ENCODE measurements around the gene CDC42BPB. TPM values are rescaled to one million over a fixed set of nuclear protein-coding genes. Genes with fewer than 3 reads are reported as not detected.

The CDC42BPB gene
- total and polyA plus RNA-seq, 2 of the 4 experiments (the other 2 are of a cell fraction): 49.1 to 81.4 TPM

GRCh38 chr14:102964152-102964730 lies 93.1 kb downstream of the CDC42BPB start:
- H2BK20ac ChIP-seq (ENCODE audit: low read depth, low read length): no peak overlapping the region
- no peak for ATAC-seq (ENCODE audit: low read depth)
- no peak overlapping the region for H3K9ac ChIP-seq (ENCODE audit: low read depth, low read length)
- no peak for DNase-seq
- H2BK120ac ChIP-seq (ENCODE audit: low read depth, low read length): no peak overlapping the region
- no peak overlapping the region for H4K5ac ChIP-seq (ENCODE audit: low read depth, low read length)
- no peak overlapping the region for H2AK9ac ChIP-seq (replicated peaks; ENCODE audit: low read depth, low read length, poor library complexity)
- no peaks in the 10 kb centered on the region; the same call in 1 of the 2 replicates for H4K20me1 ChIP-seq (ENCODE audit: insufficient read depth, low read length)
- no peak overlapping the region for H3K23ac ChIP-seq (ENCODE audit: low read depth, low read length)
- H2BK15ac ChIP-seq (ENCODE audit: low read depth, low read length): no peak overlapping the region
- no peak overlapping the region for H4K91ac ChIP-seq (ENCODE audit: insufficient read depth, low read depth, low read length)
- no peak overlapping the region for H2AFZ ChIP-seq (replicated peaks; ENCODE audit: low read length, poor library complexity)
- no TSS peak for BruUV-seq (replicated peaks)
- peaks cover 0 to 10% of the 10 kb centered on the region in 2 experiments; a peak in 1 of 4 replicates for H3K79me1 ChIP-seq (ENCODE audit: low read depth in 1 of 2, low read length in 2 of 2)
- no peak overlapping the region for H2BK5ac ChIP-seq (ENCODE audit: low read depth, low read length, poor library complexity, severe bottlenecking)
- peaks cover 61% of the 10 kb centered on the region for H3K36me3 ChIP-seq (ENCODE audit: control insufficient read depth, insufficient read depth, low read length)
- no peaks in the 10 kb centered on the region; the same call in 1 of the 2 replicates for H3K9me1 ChIP-seq (ENCODE audit: insufficient read depth, low read length)
- ChIA-PET CTCF (interaction anchor here (0.5 to 0.7 kb wide), 3 partner anchors 10 to 330 kb away, joined by 3 read pairs; no protein-coding TSS in a partner anchor), POLR2A (ENCODE audit: unreplicated experiment) (no interaction called here)
- no peak overlapping the region for H3K4me2 ChIP-seq (ENCODE audit: low read depth, low read length)
- in situ Hi-C loops (cut with MboI; ENCODE audit: low sequenced_read_pairs) (no loop called here), dilution Hi-C loops (cut with HindIII; ENCODE audit: low sequenced_read_pairs, unreplicated experiment) (no loop called here), intact Hi-C loops (cut with micrococcal nuclease) (no loop called here)
- no peak overlapping the region for H3K4me3 ChIP-seq (ENCODE audit: insufficient read depth, low read depth, low read length)
- no peak overlapping the region for H3K27ac ChIP-seq (ENCODE audit: insufficient read depth, low read length)
- no peak overlapping the region for H3K18ac ChIP-seq (ENCODE audit: low read depth, low read length)
- no peaks in the 10 kb centered on the region for H3K9me3 ChIP-seq (ENCODE audit: control insufficient read depth, insufficient read depth, low read length)
- H3K27me3 ChIP-seq (ENCODE audit: control insufficient read depth, insufficient read depth, low read length): no peaks in the 10 kb centered on the region
- no peaks in the 10 kb centered on the region for H3K4me1 ChIP-seq (ENCODE audit: control insufficient read depth, insufficient read depth, low read length)
- H3K56ac ChIP-seq (ENCODE audit: extremely low read depth, insufficient read depth, low read length): no peak overlapping the region
- H3K4ac ChIP-seq (ENCODE audit: low read depth, low read length): no peak overlapping the region
- no peak overlapping the region for H3K14ac ChIP-seq (replicated peaks; ENCODE audit: low read depth, low read length)
- no peak overlapping the region for H4K8ac ChIP-seq (ENCODE audit: low read depth in 2 of 2, low read length in 2 of 2)
- TF ChIP-seq FOS (IDR thresholded peaks at IDR 0.05; ENCODE audit: low read depth, low read length) (no peak), CTCF (conservative IDR thresholded peaks at IDR 0.05; ENCODE audit: low read depth, low read length) (no peak), MXI1 (IDR thresholded peaks at IDR 0.05; ENCODE audit: borderline replicate concordance, low read depth, low read length) (no peak), CEBPB (IDR thresholded peaks at IDR 0.05; ENCODE audit: low read depth, low read length) (no peak), RCOR1 (IDR thresholded peaks at IDR 0.05; ENCODE audit: insufficient replicate concordance, low read length) (no peak), SMC3 (IDR thresholded peaks at IDR 0.05; ENCODE audit: low read depth, low read length) (no peak), POLR2A (IDR thresholded peaks at IDR 0.05; ENCODE audit: low read depth, low read length) (no peak)
- 98% methylated on average over 21 of the region's 39 CpGs; no CpG with 5 or more reads in 1 of the 2 experiments for WGBS, 2 experiments (ENCODE audit: extremely low coverage in 2 of 2, insufficient read length in 1 of 2)
- H2AK5ac ChIP-seq (ENCODE audit: low read depth, low read length): no peak overlapping the region
